Transverse colon (tissue), 4 donors: Measurements from ENCODE around the gene PXT1. TPM values are rescaled to one million over a fixed set of nuclear protein-coding genes. Genes with fewer than 3 reads are reported as not detected.
"Not testable (repeated sequence)": the region's sequence is repeated elsewhere in the genome, so short reads cannot be mapped to it uniquely, and the experiment has no call there.

Experiments
- DNase-seq: peaks from one replicate; pipeline ENCODE4 v3.0.0-alpha.2; 2019
- H3K27ac ChIP-seq, 4 donors: fragments of 200-600 bp; sonication (generic); 2 replicates each; pipeline ENCODE4 v1.5.1; 2016 to 2018; ENCODE audit warnings: inconsistent platforms in 4 of 4
- H3K27me3 ChIP-seq: fragments of 200-600 bp; sonication (generic); 2 replicates; pipeline ENCODE4 v1.5.1; 2017; ENCODE audit warnings: inconsistent platforms
- H3K36me3 ChIP-seq, 4 donors: fragments of 200-600 bp; sonication (generic); 2 replicates each; pipeline ENCODE4 v1.5.1; 2017 to 2019; ENCODE audit warnings: inconsistent platforms in 4 of 4
- H3K4me1 ChIP-seq, 4 donors: fragments of 200-600 bp; sonication (generic); 2 replicates each; pipeline ENCODE4 v1.5.1; 2017 to 2020; ENCODE audit warnings: inconsistent platforms in 4 of 4
- H3K4me3 ChIP-seq, 4 donors: fragments of 200-600 bp; sonication (generic); 1 replicate in 1 of 4; 2 replicates in 3 of 4; pipeline versions ENCODE4 v1.5.1 to v1.6.1; 2017 to 2019; ENCODE audit warnings: inconsistent platforms in 4 of 4
- H3K9me3 ChIP-seq, 2 donors: fragments of 200-600 bp; sonication (generic); 2 replicates each; pipeline ENCODE4 v1.5.1; 2017 to 2019; ENCODE audit warnings: inconsistent platforms in 2 of 2
- CTCF ChIP-seq, 5 experiments: fragments of 200-600 bp in 3 of 5; fragments of 450-650 bp in 2 of 5; sonication (generic) in 3 of 5; IDR thresholded peaks; 1 replicate in 2 of 5; 2 replicates in 3 of 5; pipeline ENCODE4 v1.5.1; 2016 to 2017; ENCODE audit warnings: antibody characterized with exemption in 5 of 5, inconsistent platforms in 3 of 5, mild to moderate bottlenecking in 2 of 5, moderate library complexity in 1 of 5
- EP300 ChIP-seq: sonication (generic); formaldehyde crosslinking; IDR thresholded peaks from one replicate; pipeline ENCODE4 v1.6.1; 2017; ENCODE audit warnings: antibody characterized with exemption, low read depth
- POLR2A ChIP-seq: fragments of 450-650 bp; IDR thresholded peaks from one replicate; pipeline ENCODE4 v1.6.1; 2016; ENCODE audit warnings: antibody characterized with exemption, mild to moderate bottlenecking, moderate library complexity
- POLR2AphosphoS5 ChIP-seq, 3 donors: sonication (generic); formaldehyde crosslinking; IDR thresholded peaks; one replicate each; pipeline ENCODE4 v1.6.1; 2016; ENCODE audit warnings: antibody characterized with exemption in 3 of 3
- WGBS, 2 donors: methylation state at CpG; one replicate each; pipeline ENCODE4 v1.1.5; 2018; ENCODE audit warnings: low coverage in 1 of 2; 5-methylcytosine and 5-hydroxymethylcytosine counted together
- in situ Hi-C, 4 donors: fragments of 200-750 bp; cut with MboI; loops; one replicate each; pipeline versions ENCODE4 v1.15.0 to v1.15.1; 2017; ENCODE audit warnings: low sequenced_read_pairs in 3 of 4, low pct_ligation_motif_present in 1 of 4, low pct_unique_long_range_greater_than_20kb in 1 of 4
- intact Hi-C: fragments of 100-400 bp; cut with DNase I; formaldehyde crosslinking; loops from one replicate; pipeline ENCODE4 v1.15.1; 2023; ENCODE audit warnings: low total_unique reads
- total RNA-seq, 4 donors: library from RNA; depleted of rRNA; stranded (reverse); fragments of >200 nt; gene quantifications; one replicate each; pipeline ENCODE4 v1.1.0, GENCODE V29; 2016

The PXT1 gene
- total RNA-seq, 4 donors from 2014 or later = 0.14 TPM; not detected in 3

GRCh38 chr6:36413489-36414480, 28.9 kb downstream of the PXT1 start:
- 91 to 93% methylated on average over 4 of the region's 4 CpGs for WGBS, 2 donors
- H3K4me1 ChIP-seq = no peaks in the 10 kb centered on the region
- intact Hi-C loops = no loop called here
- TF ChIP-seq CTCF (IDR thresholded peaks at IDR 0.05) = no peak
- TF ChIP-seq EP300 = no peak
- no peak for TF ChIP-seq POLR2A
- no peak for TF ChIP-seq POLR2AphosphoS5 (IDR thresholded peaks at IDR 0.05)
- no peak overlapping the region for H3K27ac ChIP-seq
- no peak overlapping the region for H3K4me3 ChIP-seq
- H3K36me3 ChIP-seq = no peaks in the 10 kb centered on the region
- H3K9me3 ChIP-seq = peaks cover 0 to 3% of the 10 kb centered on the region in 2 donors
- no peak for DNase-seq
- in situ Hi-C loops = loop anchor here in 1 of 4 donors (25.0 kb wide), 2 partner anchors 149 to 299 kb away; no protein-coding TSS in a partner anchor
- H3K27me3 ChIP-seq = no peaks in the 10 kb centered on the region

- 65 to 84% methylated on average over 3 to 5 of the region's 5 CpGs for WGBS, 2 donors
- intact Hi-C loops, H3K9me3 ChIP-seq, H3K4me3 ChIP-seq, DNase-seq, H3K36me3 ChIP-seq, H3K4me1 ChIP-seq, H3K27ac ChIP-seq, H3K27me3 ChIP-seq: not testable (repeated sequence)
- in situ Hi-C loops = loop anchor here in 1 of 4 donors (25.0 kb wide), 2 partner anchors 153 to 303 kb away; no protein-coding TSS in a partner anchor
Measured at GRCh38 chr6:36409718-36410117, 32.9 kb downstream of the PXT1 start.

- Histone ChIP-seq H3K9me3 (no peaks in the 10 kb centered on the region), H3K27me3 (no peaks in the 10 kb centered on the region), H3K4me3 (no peak overlapping the region), H3K27ac (no peak overlapping the region), H3K36me3 (no peaks in the 10 kb centered on the region), H3K4me1 (no peaks in the 10 kb centered on the region)
- WGBS, 2 donors = 93 to 100% methylated on average over 1 to 4 of the region's 4 CpGs
- intact Hi-C loops (no loop called here), in situ Hi-C loops (loop anchor here in 1 of 4 donors (25.0 kb wide), 2 partner anchors 158 to 308 kb away; no protein-coding TSS in a partner anchor)
- DNase-seq = no peak
- TF ChIP-seq CTCF (IDR thresholded peaks at IDR 0.05) (no peak), POLR2A (no peak), EP300 (no peak)
Measured at GRCh38 chr6:36404164-36404563, 38.5 kb downstream of the PXT1 start.

- no peak for DNase-seq
- in situ Hi-C loops = loop anchor here in 1 of 4 donors (25.0 kb wide), 2 partner anchors 160 to 310 kb away; no protein-coding TSS in a partner anchor
- H3K4me1 ChIP-seq = no peaks in the 10 kb centered on the region
- 87 to 88% methylated on average over 3 of the region's 3 CpGs for WGBS, 2 donors
- no peak for TF ChIP-seq EP300
- no peak for TF ChIP-seq POLR2AphosphoS5 (IDR thresholded peaks at IDR 0.05)
- no peak for TF ChIP-seq POLR2A
- TF ChIP-seq CTCF (IDR thresholded peaks at IDR 0.05) = no peak
- H3K9me3 ChIP-seq = no peaks in the 10 kb centered on the region
- no peaks in the 10 kb centered on the region for H3K27me3 ChIP-seq
- no peak overlapping the region for H3K4me3 ChIP-seq
- H3K36me3 ChIP-seq = no peaks in the 10 kb centered on the region
- intact Hi-C loops = no loop called here
- no peak overlapping the region for H3K27ac ChIP-seq
Measured at GRCh38 chr6:36402481-36402880, 40.2 kb downstream of the PXT1 start.
